HG02623 (cell line): ENCODE data around the gene LRATD1.

Source experiments
- ATAC-seq: cut with Tn5 transposase; IDR thresholded peaks from one replicate; pipeline ENCODE4 v1.9.1; 2021; ENCODE audit warnings: moderate library complexity; ENCODE audit not compliant: unreplicated experiment

Gene LRATD1

DNA sequence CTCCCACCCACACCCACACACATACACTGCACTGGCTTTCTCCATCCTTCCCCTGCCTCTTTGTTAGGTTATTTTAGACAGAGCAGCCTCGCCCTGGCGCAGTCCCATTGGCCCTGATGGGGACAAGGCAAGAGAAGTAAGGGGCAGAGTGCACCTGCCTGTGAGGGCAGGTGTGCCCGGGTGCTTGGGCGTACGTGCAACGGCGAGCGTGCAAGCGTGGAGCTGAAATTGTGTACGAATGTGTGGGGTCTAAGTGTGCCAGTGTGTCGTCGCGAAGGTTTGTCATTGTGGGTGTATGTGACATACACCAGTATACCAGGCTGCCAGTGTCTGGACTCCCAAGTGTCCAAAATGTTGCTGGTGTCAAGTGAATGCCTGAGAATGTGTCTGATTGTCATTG, 544 bp downstream of the LRATD1 start:
- ATAC-seq = no peak

DNA sequence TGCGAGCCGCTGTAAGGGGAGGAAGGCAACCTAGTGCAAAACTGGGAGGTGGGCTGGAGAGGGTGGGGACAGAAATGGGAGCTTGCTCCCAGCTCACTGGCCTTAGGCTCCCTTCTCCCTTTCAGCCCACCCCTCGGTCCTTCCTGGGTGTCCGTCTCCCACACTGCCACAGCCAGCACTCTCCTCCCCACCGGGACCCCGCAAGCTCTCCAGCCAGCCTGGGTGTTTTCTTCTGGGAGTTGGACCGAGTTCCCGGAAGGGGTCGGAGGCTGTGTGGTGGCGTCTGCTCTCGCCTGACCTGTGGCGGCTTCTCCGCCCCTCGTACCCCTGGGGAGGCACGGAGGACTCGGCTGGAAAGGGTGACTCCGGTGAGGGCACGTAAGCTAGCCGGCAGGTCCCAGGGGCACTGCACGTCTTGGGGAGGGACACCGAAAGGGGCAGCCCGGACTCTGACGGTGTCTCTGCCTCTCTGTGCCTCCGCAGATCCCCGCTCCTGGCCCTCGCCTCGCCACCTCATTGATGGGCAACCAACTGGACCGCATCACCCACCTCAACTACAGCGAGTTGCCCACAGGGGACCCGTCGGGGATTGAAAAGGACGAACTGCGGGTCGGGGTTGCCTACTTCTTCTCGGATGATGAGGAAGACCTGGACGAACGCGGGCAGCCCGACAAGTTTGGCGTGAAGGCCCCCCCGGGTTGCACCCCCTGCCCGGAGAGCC, 1.1 kb downstream of the LRATD1 start:
- no peak for ATAC-seq

DNA sequence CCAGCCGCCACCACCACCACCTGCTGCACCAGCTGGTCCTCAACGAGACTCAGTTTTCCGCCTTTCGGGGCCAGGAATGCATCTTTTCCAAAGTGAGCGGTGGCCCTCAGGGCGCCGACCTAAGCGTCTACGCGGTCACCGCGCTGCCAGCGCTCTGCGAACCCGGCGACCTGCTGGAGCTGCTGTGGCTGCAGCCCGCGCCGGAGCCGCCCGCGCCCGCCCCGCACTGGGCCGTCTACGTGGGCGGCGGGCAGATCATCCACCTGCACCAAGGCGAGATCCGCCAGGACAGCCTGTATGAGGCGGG, 1.6 kb downstream of the LRATD1 start:
- no peak for ATAC-seq

DNA sequence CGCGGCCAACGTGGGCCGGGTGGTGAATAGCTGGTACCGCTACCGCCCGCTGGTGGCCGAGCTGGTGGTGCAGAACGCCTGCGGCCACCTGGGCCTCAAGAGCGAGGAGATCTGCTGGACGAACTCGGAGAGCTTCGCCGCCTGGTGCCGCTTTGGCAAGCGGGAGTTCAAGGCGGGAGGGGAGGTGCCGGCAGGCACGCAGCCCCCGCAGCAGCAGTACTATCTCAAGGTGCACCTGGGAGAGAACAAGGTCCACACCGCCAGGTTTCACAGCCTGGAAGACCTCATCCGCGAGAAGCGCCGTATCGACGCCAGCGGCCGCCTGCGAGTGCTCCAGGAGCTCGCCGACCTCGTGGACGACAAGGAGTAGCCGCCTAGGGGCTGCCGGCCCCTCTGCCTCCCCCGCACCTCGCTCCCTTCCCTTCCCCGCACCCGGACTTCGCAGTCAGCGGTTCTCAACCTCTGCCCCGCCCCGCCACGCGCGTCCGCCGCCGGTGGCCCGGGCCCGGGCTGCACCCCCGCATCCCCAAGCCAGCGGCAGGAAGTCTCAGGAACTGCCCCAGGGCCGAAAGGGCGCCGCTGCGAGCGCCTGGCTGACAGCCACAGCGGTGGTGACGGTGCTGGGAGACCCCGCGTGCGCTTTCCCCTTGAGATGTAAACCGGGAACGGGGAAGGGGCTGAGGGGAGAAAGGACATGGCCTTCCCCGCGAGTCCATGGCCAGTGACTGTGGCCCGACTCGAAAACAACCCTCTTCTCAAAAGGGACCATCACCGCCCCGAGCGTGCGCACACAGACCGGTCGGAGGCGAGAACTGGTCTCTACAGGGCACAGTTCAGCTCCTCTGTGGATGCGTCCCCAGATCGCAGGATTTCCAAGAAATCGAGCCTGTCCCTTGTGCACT, 2.2 kb downstream of the LRATD1 start:
- ATAC-seq = no peak

DNA sequence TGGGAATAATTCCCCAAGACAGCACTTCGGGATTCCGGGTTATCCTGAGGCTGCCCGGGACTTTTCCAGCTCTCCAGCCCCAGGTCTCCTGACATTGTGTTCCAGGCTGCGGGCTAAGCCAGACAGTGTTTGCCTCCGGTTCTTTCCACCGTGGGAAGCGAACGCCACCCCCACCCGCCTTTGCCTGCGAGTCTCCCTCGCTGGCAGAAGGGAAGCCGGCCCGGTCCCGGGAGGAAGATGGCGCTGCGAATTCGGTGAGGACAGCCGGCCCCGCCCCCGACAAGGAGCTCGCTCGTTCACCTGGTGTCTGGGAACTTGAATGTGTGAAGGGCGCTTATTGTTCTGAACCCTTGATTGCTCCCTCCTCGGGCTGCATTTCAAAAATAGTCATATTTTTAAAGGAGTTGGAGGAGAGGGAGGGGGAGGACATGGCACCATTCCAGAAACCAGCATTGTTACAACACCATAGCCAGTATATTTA, 2.9 kb downstream of the LRATD1 start:
- ATAC-seq = no peak

DNA sequence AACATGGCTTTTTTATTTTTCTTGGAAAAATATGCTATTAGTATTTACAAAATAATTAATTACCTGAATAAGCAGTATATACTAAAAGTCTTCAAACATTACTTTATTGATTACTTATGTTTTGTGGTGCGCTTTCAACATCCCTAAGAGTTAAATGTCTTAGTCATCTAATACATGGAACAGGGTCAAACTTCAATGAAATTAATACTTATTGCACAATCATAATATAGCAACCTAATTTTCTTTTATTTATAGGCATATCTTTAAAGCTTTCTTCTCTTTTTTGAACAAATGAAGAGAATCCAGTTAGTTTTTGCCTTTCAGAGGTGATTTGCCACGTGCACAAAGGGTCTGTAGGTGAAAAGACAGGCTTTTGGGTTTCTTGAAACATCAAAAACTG, 6.0 kb downstream of the LRATD1 start:
- ATAC-seq = no peak

DNA sequence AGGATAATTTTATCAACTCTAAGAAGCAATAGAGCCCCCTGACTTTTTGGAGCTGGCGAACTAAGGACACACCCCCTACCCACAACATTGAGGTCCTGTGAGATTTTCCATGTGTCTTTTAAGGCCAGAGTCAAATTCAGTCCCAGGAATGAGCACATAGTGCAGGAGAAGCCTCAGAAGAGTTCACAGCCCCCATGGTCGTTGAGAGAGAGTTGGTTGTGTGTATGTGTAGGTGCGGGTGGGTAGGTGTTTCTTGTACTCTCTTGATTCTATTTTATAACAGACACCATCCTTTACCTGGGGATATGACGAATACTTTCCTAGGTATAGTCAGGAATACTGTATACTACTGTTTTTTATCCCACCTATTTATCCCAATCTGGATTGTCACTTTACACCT, 8.6 kb downstream of the LRATD1 start:
- ATAC-seq = no peak

DNA sequence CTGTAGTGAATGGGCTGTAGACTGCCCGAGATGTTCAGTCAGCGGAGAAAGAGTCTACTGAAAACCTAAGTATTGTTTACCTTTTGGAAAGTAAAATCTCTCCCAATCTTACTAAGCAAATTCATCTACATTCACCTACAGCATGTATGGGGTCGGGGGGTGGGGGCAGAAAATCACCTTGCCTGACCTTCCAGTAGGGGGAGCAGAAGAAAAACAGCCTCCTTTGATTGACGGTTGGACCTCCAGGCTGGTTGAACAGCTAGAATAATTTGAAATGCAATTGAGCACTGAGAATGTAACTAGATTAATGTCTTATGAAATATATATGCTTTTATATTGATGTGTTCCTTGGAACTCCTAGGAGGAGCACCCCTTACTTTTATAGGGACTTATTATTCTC, 10.0 kb downstream of the LRATD1 start:
- no peak for ATAC-seq

DNA sequence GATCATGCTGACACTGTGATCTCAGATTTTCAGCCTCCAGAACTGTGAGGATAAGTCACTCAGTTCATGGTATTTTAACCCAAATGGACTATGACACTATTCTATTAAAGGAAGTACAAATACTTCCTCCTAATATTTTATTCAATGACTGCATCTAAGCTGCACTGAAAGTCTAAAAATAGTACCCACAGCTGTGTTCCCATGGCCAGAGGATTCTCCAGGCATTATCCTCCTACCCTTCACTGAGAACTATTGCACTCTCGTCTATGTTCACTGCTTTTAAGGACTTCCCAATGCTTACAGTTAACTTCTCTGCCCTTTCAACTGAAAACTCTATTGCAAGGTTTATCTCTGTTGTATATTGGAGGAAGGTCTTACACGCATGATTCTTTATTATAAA, 15.2 kb downstream of the LRATD1 start:
- ATAC-seq = no peak

DNA sequence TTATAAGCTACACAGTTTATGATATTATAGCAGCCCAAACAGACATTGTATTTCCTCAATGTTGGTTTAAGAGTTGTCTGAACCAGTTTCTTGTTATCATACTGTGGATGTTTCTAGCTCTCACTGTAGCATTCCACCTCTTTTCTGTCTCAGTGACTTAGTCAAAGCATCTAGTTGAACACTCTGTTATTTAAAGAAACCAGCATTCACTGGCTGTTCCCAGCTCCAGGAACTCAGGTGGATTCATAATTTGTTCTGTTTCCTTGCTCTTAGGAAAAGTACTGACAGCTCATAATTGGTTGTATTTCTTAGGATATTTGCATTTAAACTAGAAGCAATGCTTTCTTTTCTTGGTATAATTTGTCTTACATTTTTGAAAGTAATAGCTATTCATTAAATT, 17.5 kb downstream of the LRATD1 start:
- ATAC-seq = no peak

DNA sequence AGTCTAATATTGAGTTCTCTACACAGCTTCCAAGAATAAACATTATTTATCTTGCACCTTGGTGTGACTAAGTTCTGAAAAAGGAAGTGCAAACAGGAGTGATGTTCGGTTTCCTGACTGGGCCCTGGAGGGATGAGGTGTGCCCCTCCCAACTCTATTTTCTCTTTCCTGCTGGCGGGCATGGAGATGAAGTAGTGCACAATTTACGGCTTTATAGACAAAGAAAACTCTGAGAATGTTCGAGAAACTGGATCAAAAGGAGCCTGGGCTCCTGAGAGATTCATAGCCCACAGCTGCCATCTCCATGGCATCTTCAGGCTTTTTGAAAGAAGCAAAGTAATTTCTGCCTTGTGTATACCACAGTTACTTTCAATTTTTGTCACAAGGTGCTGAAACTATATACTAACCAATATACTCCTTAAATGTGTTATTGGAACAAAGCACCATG, 22.3 kb downstream of the LRATD1 start:
- ATAC-seq = peak; percentile 90

DNA sequence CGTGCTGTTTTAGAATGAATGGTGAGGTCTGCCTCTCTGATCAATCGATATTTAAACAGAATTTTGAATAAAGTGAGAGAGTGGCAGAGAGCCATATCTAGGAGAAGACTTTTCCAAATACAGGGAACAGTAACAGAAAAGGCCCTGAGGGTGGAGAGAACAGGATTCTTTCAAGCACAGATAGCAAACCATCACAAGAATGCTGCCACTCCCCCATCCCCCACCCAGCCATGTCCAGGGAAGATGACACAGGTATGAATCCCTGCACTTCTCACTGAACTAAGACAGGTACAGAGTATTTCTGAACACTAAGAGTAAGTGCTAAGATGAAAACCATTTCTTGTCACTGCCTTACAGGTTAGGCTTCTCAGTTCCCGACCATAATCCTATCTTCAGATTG, 23.6 kb downstream of the LRATD1 start:
- no peak for ATAC-seq

DNA sequence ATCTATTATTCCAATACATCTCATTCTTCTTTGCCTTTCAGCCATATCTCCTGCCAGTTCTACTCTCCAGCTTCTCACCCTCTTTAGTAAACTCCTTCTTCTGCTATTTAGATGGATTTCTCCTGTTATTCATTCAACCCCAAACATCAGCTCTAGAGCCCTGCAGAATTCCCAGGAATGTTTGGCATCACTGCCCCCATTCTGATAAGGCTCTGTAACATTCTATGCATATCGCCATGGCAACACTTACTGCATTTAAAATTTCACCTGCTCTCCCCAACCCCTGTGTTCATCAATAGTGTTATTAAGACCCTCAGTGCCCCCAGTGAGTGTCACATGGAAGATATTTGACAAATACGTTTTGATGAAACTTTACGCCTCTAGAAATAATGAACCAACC, 28.6 kb downstream of the LRATD1 start:
- ATAC-seq = no peak

DNA sequence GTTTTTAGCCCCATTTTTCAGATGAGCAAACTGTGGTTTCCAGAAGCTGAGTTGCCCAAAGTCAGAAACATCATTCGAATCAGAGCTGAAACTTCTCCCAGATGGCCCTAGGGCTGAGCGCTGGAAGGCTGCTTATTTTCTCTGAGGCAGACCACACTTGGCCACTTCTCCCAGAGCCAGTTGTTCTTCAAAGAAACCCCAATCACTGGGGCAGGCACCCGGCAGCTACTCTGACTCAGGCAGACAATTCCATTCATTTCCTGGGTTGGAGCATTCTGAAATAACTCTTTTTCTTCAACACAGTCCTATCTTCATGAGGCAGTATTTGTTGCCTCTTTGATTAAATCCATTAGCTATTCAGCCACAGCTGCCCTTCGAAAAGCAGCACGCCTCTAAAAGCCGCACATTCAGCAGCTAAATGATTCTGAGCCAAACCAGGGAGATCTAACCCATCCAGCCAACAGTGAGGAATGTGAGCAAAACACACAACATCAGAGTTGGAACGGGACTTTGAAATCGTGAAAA, 40.9 kb downstream of the LRATD1 start:
- no peak for ATAC-seq

DNA sequence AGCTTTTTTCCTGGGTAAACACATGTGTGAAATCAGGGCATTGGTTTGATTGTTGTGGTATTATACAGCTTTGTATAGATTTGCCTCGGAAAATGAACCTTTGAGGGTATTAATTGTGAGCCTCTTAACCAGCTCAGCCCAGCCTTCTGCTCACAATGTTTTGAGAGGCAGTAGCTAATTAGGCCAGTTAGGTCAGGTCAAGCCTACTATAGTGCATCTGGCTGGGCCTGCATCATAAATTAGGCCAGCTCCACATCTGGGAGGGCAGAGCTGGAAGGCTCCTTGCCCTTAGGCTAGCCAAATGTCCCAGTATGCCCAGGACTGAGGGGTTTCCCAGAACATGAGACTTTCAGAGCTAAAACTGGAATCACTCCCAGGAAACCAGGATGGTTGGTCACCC, 43.0 kb downstream of the LRATD1 start:
- no peak for ATAC-seq

DNA sequence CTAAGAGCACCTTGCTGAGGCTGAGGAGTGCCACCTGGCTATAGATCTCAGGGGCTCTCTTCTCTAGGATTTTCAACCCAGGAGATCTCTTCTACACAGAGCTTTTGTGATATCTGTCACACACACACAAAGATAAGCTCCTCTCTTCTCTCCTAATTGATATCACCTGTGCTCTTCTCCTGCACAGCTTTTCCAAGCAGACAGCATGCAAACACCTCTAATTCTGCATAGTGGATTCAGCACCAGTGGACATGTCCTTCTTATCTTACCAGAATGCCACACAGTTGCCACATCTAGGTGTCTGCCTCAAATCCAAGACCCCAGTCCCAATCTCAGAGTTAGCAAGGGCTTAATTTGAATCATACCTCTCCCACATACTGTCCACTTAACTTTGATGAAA, 43.9 kb downstream of the LRATD1 start:
- no peak for ATAC-seq

DNA sequence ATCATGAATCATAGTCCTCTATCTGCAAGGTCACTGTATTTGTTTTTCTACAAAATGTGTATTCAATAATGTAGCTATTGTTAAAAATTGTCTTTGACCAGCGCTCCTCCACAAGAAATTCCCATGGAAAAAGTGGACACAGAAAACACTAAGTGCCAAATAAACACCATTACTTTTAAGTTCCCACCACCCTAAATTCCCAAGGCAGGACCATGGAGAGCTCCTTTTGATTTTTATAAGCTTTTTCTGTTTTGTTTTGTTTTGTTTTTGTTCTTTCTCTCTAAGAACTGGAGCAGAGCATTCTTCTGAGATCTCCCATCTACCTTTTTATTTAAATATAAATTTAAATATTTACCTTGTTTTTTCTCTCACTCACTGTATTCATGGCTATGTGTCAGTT, 44.5 kb downstream of the LRATD1 start:
- ATAC-seq = no peak

DNA sequence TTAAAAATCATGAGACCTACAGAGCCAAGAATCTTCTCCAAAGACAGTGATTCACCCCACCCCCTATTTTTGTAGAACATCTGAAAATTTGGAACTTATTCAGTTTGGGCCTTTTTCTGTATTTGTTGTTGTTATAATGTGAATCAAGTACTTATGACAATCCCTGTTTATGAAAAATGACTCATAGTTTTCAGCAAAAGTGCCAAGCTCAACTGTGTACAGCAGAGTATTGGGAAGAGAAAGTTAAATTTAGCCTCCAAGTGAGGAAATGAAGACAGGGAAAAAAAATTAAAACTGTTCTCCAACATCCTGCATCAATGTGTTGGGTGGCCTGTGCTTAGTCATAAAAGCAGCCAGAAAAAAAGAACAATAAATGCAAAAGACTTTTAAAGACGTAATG, 46.2 kb downstream of the LRATD1 start:
- ATAC-seq = no peak

DNA sequence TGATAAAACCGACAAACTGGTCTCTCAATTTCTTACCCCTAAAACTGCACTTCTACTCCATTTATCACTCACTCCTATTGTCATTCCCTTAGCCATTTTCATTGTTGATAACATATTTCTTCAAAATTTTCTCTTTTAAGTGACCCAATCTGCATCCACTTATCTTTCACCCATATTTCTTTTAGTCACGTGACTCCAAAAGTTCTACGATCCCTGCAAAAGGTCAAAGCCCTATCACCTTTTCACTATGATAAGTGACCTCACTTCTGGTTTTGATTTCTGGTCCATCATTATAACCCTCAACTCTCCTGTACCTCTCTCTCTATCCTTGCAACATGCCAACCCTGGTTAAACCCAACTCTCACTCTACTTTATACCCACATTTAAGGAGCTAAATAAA, 49.1 kb downstream of the LRATD1 start:
- ATAC-seq = no peak
